Measurements from ENCODE around the gene CRACDL. TPM values are rescaled to one million over a fixed set of nuclear protein-coding genes. Genes with fewer than 3 reads are reported as not detected.
"Not testable (repeated sequence)": the region's sequence is repeated elsewhere in the genome, so short reads cannot be mapped to it uniquely, and the experiment has no call there.

The CRACDL gene
- total and polyA plus RNA-seq, 8 donors: 3.6 to 11.0 (median 6.0) TPM

DNA sequence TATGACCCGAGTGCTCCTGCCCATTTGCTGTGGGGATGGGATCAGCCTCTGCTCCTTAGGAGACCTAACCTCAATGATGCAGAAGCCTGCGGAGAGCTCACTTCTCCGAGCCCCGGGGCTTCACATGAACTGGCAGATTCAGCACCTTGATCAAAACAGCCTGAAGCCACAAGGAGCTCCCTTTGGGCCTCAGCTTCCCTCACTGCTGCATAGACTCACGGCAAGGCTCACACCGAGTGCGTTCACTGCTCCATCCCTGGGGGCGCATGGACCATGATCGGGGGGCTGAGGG is 33.0 kb downstream of the CRACDL start:
- Histone ChIP-seq H3K4me1 (peaks cover 0 to under 1% (median 0%) of the 10 kb centered on the region in 3 donors), H3K36me3 (no peaks in the 10 kb centered on the region), H3K27ac (no peak overlapping the region), H3K9me3 (no peaks in the 10 kb centered on the region), H3K4me3 (no peak overlapping the region), H3K27me3 (no peaks in the 10 kb centered on the region)
- WGBS, 2 donors: 94 to 98% methylated on average over 9 of the region's 9 CpGs
- DNase-seq: no peak
- no peak for FAIRE-seq
- TF ChIP-seq, protein P1, sequence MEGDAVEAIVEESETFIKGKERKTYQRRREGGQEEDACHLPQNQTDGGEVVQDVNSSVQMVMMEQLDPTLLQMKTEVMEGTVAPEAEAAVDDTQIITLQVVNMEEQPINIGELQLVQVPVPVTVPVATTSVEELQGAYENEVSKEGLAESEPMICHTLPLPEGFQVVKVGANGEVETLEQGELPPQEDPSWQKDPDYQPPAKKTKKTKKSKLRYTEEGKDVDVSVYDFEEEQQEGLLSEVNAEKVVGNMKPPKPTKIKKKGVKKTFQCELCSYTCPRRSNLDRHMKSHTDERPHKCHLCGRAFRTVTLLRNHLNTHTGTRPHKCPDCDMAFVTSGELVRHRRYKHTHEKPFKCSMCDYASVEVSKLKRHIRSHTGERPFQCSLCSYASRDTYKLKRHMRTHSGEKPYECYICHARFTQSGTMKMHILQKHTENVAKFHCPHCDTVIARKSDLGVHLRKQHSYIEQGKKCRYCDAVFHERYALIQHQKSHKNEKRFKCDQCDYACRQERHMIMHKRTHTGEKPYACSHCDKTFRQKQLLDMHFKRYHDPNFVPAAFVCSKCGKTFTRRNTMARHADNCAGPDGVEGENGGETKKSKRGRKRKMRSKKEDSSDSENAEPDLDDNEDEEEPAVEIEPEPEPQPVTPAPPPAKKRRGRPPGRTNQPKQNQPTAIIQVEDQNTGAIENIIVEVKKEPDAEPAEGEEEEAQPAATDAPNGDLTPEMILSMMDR (IDR thresholded peaks at IDR 0.05): no peak
- intact Hi-C loops (cut with DNase I): no loop called here
- no peak for ATAC-seq

DNA sequence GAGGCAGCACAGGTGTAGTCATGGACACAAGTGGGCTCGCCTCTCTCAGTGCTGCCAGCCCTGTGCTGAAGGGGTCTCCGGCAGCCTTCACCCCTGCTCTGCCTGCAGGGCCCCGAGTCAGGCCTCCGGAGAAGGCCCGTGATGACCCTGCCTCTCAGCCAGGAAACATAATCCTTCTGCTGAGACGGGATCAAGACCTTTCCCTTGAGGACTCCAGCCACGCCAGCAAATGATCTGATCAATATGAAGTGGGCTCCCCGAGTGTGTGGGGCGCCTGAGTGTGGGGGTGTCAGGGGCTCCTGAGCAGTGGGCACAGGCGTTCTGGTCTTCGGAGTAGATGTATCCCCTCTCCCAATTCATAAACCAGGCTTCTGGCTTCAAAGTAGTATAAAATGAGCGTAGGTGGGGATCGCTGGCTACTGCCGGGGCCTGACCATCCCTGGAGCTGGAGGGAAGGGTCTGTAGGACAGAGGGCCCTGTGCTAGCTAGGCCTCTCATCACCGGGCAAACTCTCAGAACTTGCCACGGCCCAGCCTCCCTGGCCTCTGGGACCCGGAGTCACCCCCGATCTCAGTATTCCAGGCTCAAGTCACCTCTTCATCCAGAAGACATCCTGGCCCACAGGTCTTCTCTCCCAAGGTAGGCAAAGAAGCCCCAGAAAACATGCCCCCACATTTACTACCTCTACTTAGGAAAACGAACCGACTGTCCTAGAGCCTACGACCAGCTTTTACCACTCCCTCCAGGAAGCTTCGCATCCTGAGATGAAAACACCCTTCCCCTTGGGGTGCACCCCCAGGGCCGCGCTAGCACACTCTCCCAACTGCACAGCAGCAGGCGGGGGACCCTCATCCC is 33.6 kb downstream of the CRACDL start:
- H3K4me1 ChIP-seq: no peaks in the 10 kb centered on the region
- no peak overlapping the region for H3K27ac ChIP-seq
- no peaks in the 10 kb centered on the region for H3K9me3 ChIP-seq
- WGBS, 2 donors: 93 to 95% methylated on average over 25 of the region's 25 CpGs
- DNase-seq (no peak), ATAC-seq (no peak), FAIRE-seq (no peak)
- no peaks in the 10 kb centered on the region for H3K27me3 ChIP-seq
- no peak overlapping the region for H3K4me3 ChIP-seq
- no peaks in the 10 kb centered on the region for H3K36me3 ChIP-seq
- TF ChIP-seq, protein P1 (IDR thresholded peaks at IDR 0.05): no peak
- intact Hi-C loops (cut with DNase I): no loop called here

DNA sequence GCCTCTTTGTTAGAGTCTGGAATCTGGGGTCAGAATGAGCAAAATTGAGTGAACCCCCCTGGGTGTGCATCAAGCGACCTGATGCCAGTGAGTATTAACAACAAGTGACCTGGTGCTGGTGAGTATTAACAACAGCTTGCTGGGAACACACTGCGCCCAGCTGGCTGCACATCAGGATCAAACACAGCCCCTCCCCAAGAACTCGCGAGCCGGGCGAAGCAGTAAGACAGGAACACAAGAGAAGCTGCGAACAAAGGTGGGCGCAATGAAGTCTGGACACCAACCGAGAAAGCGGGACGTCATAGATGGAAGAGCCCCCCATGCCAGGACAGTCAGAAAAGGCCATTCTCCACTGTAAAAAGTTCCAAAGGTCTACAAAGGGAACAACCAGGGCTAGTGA is 34.3 kb downstream of the CRACDL start:
- DNase-seq: no peak

DNA sequence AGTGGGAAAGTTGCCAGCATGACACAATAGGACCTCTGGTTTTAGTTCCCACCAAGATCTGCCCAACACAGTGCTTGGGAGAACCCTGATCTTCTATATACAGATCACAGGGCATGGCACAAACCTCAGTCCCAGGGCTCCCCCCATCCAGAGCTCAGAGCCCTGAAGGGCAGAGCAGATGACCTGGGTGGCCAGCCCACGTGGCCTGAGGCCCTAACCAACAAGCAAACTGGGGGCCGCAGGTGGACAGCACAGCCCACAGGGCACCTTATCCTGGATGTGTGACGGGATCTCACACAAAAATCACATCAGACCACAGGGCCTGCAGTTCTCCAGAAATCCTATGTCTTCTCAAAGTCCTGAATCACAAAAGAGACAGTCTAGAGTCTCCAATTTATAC is 34.7 kb downstream of the CRACDL start:
- Histone ChIP-seq H3K27me3 (no peaks in the 10 kb centered on the region), H3K4me3 (no peak overlapping the region), H3K4me1 (no peaks in the 10 kb centered on the region), H3K27ac (no peak overlapping the region), H3K36me3 (no peaks in the 10 kb centered on the region), H3K9me3 (no peaks in the 10 kb centered on the region)
- WGBS, 2 donors: 94 to 99% methylated on average over 3 of the region's 3 CpGs
- TF ChIP-seq, protein P1 (IDR thresholded peaks at IDR 0.05): no peak
- FAIRE-seq: no peak
- DNase-seq: no peak
- intact Hi-C loops (cut with DNase I): no loop called here
- no peak for ATAC-seq

More for the DNA sequence above, 34.3 kb downstream of the CRACDL start:
- TF ChIP-seq, protein P1 (IDR thresholded peaks at IDR 0.05): no peak
- intact Hi-C loops (cut with DNase I): no loop called here
- Histone ChIP-seq H3K27ac (no peak overlapping the region), H3K4me1 (no peaks in the 10 kb centered on the region), H3K4me3 (no peak overlapping the region), H3K36me3 (no peaks in the 10 kb centered on the region), H3K27me3 (no peaks in the 10 kb centered on the region), H3K9me3 (no peaks in the 10 kb centered on the region)
- 94 to 97% methylated on average over 11 of the region's 11 CpGs for WGBS, 2 donors
- ATAC-seq: no peak
- no peak for FAIRE-seq

DNA sequence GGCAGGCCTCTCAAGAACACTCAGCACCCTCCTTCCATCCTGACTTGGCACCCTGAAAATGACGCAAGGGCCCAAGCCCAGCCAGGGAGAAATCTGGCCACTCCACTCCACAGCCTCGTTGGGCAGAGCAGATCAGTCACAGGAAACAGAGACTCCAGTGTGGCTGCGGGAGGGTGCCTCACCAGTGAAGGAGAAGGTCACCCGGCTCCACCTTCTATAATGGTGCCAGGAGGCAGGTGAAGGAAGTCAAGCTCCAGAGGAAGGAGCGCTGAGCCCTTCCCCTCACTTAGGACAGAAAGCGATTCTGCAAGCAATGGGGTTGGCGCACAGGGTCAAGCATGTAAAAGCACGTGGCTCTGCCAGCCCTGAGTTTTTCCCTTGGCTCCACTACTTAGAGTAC is 35.3 kb downstream of the CRACDL start:
- ATAC-seq (no peak), DNase-seq (no peak), FAIRE-seq (no peak)
- intact Hi-C loops (cut with DNase I): no loop called here
- Histone ChIP-seq H3K36me3 (no peaks in the 10 kb centered on the region), H3K4me3 (no peak overlapping the region), H3K27ac (no peak overlapping the region), H3K27me3 (no peaks in the 10 kb centered on the region), H3K4me1 (no peaks in the 10 kb centered on the region), H3K9me3 (no peaks in the 10 kb centered on the region)
- WGBS, 2 donors: 89 to 90% methylated on average over 8 of the region's 8 CpGs
- TF ChIP-seq, protein P1 (IDR thresholded peaks at IDR 0.05): no peak

DNA sequence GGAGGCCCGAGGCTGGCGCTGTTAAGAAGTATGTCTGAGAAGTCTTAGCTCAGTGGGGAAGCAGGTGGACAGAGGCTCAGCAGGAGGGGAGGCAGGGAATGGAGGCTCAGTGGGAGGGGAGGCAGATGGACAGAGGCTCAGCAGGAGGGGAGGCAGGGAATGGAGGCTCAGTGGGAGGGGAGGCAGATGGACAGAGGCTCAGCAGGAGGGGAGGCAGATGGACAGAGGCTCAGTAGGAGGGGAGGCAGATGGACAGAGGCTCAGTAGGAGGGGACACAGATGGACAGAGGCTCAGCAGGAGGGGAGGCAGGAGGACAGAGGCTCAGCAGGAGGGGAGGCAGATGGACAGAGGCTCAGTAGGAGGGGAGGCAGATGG is 36.3 kb downstream of the CRACDL start:
- H3K27ac ChIP-seq; H3K9me3 ChIP-seq; H3K27me3 ChIP-seq; H3K4me3 ChIP-seq; H3K4me1 ChIP-seq; ATAC-seq; intact Hi-C loops (cut with DNase I); FAIRE-seq; DNase-seq; H3K36me3 ChIP-seq: not testable (repeated sequence)
- 92 to 94% methylated on average over 2 of the region's 2 CpGs for WGBS, 2 donors

Measured in pancreas (tissue), 10 donors.